KMS-11 (cell line): Measurements from ENCODE around the gene AIP.

Source experiments
- H2AFZ ChIP-seq: fragments of 200-600 bp; sonication (generic); 2 replicates; pipeline ENCODE4 v1.6.1; 2016; ENCODE audit warnings: antibody characterized with exemption, mixed run types, low read depth
- H3K27ac ChIP-seq: fragments of 200-600 bp; sonication (generic); 2 replicates; pipeline ENCODE4 v1.6.1; 2016; ENCODE audit warnings: mild to moderate bottlenecking, mixed run types
- H3K27me3 ChIP-seq: fragments of 200-600 bp; sonication (generic); 2 replicates; pipeline ENCODE4 v1.6.1; 2017; ENCODE audit warnings: mild to moderate bottlenecking, low read depth, mixed run types, moderate library complexity; ENCODE audit not compliant: insufficient read depth
- H3K36me3 ChIP-seq: fragments of 200-600 bp; sonication (generic); 2 replicates; pipeline ENCODE4 v1.6.1; 2017; ENCODE audit warnings: mild to moderate bottlenecking, mixed run types; ENCODE audit not compliant: insufficient read depth
- H3K4me1 ChIP-seq: fragments of 200-600 bp; sonication (generic); 2 replicates; pipeline ENCODE4 v1.6.1; 2016; ENCODE audit warnings: mild to moderate bottlenecking, low read depth, mixed run types; ENCODE audit not compliant: poor library complexity, severe bottlenecking
- H3K4me2 ChIP-seq: fragments of 200-600 bp; sonication (generic); 2 replicates; pipeline ENCODE4 v1.7.0; 2016; ENCODE audit warnings: mild to moderate bottlenecking, mixed run types
- H3K4me3 ChIP-seq: fragments of 200-600 bp; sonication (generic); IDR thresholded peaks from 2 replicates; pipeline ENCODE4 v1.6.1; 2017; ENCODE audit warnings: low read depth, low read length, mixed read lengths; ENCODE audit not compliant: insufficient read depth
- H3K79me2 ChIP-seq: fragments of 200-600 bp; sonication (generic); 2 replicates; pipeline ENCODE4 v1.6.1; 2016; ENCODE audit warnings: low read depth, mixed run types; ENCODE audit not compliant: insufficient read depth
- H3K9ac ChIP-seq: fragments of 200-600 bp; sonication (generic); 2 replicates; pipeline ENCODE4 v1.6.1; 2016; ENCODE audit warnings: mild to moderate bottlenecking, mixed run types
- H4K20me1 ChIP-seq: fragments of 200-600 bp; sonication (generic); 2 replicates; pipeline ENCODE4 v1.6.1; 2016; ENCODE audit warnings: mild to moderate bottlenecking, mixed run types; ENCODE audit not compliant: insufficient read depth
- TF ChIP-seq, protein P1 (sequence below): fragments of 200-600 bp; sonication (generic); conservative IDR thresholded peaks from 2 replicates; pipeline ENCODE4 v1.6.1; 2017; ENCODE audit warnings: low read depth, mild to moderate bottlenecking, antibody characterized with exemption, low read length, moderate library complexity, mixed read lengths

AIP gene

DNA sequence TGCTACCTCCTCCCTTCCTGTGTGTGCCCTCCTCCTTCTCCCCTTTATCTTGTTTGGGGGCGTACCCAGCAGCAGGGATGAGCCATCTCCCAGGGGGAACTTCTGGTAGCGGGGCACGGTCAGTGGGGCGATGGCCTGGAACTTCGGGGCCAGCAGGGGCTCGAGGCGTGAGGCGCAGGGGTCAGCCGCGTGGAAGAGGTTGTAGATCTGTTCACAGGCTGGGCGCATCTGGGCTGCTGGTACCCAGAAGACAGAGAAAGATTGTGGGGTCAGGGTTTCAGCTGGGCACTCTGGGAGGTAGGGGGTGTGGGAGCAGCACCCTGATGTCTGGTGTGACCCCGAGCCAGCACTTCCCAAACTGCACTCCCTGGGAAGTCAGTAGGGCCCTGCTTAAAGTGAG lies 13.3 kb downstream of the AIP start:
- Histone ChIP-seq H3K4me2 (no peak overlapping the region), H3K4me3 (no peak overlapping the region), H3K4me1 (no peaks in the 10 kb centered on the region), H3K27ac (no peak overlapping the region), H4K20me1 (no peaks in the 10 kb centered on the region), H3K9ac (no peak overlapping the region), H3K27me3 (no peaks in the 10 kb centered on the region), H3K36me3 (no peaks in the 10 kb centered on the region), H3K79me2 (no peaks in the 10 kb centered on the region), H2AFZ (no peak overlapping the region)
- TF ChIP-seq, protein P1, sequence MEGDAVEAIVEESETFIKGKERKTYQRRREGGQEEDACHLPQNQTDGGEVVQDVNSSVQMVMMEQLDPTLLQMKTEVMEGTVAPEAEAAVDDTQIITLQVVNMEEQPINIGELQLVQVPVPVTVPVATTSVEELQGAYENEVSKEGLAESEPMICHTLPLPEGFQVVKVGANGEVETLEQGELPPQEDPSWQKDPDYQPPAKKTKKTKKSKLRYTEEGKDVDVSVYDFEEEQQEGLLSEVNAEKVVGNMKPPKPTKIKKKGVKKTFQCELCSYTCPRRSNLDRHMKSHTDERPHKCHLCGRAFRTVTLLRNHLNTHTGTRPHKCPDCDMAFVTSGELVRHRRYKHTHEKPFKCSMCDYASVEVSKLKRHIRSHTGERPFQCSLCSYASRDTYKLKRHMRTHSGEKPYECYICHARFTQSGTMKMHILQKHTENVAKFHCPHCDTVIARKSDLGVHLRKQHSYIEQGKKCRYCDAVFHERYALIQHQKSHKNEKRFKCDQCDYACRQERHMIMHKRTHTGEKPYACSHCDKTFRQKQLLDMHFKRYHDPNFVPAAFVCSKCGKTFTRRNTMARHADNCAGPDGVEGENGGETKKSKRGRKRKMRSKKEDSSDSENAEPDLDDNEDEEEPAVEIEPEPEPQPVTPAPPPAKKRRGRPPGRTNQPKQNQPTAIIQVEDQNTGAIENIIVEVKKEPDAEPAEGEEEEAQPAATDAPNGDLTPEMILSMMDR, result no peak

DNA sequence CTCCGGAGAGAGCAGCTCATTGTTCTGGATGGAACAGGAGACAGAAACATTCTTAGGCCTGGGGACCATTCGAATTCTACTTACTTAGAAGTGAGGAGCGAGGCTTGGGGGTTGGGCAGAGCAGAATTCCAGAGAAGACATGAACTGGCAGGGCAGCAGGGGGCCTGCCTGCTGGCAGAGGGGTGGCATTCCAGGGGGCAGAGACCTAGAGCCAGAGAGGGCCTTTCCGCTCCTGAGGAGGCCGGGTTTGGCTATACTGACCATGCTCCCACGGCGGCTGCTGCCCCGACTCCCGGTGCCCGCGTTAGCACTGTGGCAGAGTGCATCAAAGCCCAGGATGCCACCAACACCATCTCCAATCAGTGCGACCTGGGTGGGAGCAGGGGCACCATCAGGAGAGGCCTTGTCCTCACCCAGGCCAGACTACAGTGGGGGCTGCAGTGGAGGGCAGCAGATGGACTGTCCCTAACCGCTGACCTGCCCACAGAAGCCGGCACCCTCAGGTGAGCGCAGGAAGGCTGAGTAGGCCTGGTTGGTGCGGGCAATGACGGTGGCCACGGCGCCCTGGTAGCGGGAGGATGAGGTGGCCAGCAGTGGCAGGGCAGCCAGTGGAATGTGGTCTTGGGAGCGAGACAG lies 14.9 kb downstream of the AIP start:
- no peaks in the 10 kb centered on the region for H4K20me1 ChIP-seq
- H3K4me3 ChIP-seq, result no peak overlapping the region
- no peaks in the 10 kb centered on the region for H3K36me3 ChIP-seq

DNA sequence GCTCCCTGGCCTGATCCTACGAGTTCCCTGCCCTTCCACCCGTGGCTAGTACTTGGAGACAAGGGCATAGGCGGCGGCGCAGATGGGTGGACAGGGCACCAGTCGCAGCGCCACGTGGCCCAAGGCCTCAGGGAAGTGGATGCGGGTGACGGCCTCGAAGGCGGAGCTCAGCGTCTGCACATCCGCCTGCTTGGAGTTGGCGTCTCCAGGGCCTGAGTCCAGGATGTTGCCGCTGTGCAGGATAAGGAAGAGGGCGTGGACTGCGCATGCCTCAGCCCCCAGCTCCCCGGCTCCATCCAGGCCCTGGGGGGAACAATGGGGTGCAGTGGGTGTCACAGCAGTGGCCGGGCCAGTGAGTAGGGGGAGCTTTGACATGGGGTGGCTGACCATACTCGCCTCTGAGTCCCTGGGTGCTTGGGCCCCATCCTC lies 15.7 kb downstream of the AIP start:
- H3K79me2 ChIP-seq, result no peaks in the 10 kb centered on the region
- H3K27ac ChIP-seq, result no peak overlapping the region
- H3K9ac ChIP-seq, result no peak overlapping the region
- H2AFZ ChIP-seq, result no peak overlapping the region
- H3K4me2 ChIP-seq, result no peak overlapping the region
- TF ChIP-seq, protein P1, result no peak
- H3K36me3 ChIP-seq, result no peaks in the 10 kb centered on the region
- peaks cover under 1% of the 10 kb centered on the region for H3K4me1 ChIP-seq
- H4K20me1 ChIP-seq, result no peaks in the 10 kb centered on the region
- H3K4me3 ChIP-seq, result no peak overlapping the region
- no peaks in the 10 kb centered on the region for H3K27me3 ChIP-seq

More for the DNA sequence above, 14.9 kb downstream of the AIP start:
- Histone ChIP-seq H3K4me1 (no peaks in the 10 kb centered on the region), H2AFZ (no peak overlapping the region), H3K79me2 (no peaks in the 10 kb centered on the region), H3K27ac (no peak overlapping the region), H3K27me3 (no peaks in the 10 kb centered on the region), H3K9ac (no peak overlapping the region), H3K4me2 (no peak overlapping the region)
- TF ChIP-seq, protein P1, result no peak

DNA sequence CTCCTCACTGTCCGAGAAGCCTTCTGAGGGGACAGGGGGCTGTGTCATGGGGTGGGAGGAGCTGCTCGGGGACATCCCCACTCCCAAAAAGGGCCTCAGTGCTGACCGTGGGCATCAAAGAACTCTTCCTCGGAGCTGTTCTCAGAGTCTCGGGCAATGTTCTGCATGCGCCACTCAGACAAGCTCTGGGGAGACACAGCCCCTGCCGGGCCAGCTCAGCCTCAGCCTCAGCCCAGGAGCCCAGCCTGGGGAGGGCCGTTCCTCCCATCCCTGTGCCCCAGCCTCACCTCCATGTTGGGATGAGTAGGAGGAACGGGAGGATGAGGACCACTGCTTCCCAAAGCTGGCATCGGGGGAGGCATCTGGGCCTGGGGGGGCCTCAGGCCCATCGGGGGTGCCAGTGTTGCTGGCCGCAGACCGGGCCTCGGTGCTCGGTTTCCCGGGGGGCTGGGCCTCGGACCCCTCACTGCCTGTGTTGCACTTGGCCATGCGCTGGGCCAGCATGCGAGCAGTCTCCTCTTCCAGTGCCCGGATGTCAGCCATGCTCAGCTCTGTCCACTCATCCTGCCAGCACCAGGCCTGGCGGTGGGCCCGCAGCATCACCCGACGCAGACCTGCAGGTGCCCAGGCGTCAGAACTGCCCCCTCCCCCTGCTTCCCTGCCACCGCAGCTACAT lies 17.1 kb downstream of the AIP start:
- Histone ChIP-seq H3K27ac (no peak overlapping the region), H3K4me1 (peaks cover 5% of the 10 kb centered on the region), H3K9ac (no peak overlapping the region), H3K79me2 (no peaks in the 10 kb centered on the region), H3K27me3 (no peaks in the 10 kb centered on the region), H3K36me3 (no peaks in the 10 kb centered on the region), H3K4me3 (no peak overlapping the region), H4K20me1 (no peaks in the 10 kb centered on the region), H2AFZ (no peak overlapping the region), H3K4me2 (no peak overlapping the region)
- TF ChIP-seq, protein P1, result no peak
